ENCODE data around the gene PREX1.

Gene PREX1

GRCh38 chr20:48809673-48810072 lies 18.1 kb downstream of the PREX1 start:
- DNase-seq (ENCODE audit: low spot score) = no peak

GRCh38 chr20:48808382-48809034 lies 19.3 kb downstream of the PREX1 start:
- DNase-seq (ENCODE audit: low spot score) = no peak

GRCh38 chr20:48807586-48808381 lies 20.0 kb downstream of the PREX1 start:
- DNase-seq (ENCODE audit: low spot score) = no peak

- DNase-seq (ENCODE audit: low spot score) = no peak
These were observed 20.7 kb downstream of the PREX1 start for GRCh38 chr20:48807051-48807450.

GRCh38 chr20:48805716-48806115 lies 22.1 kb downstream of the PREX1 start:
- no peak for DNase-seq (ENCODE audit: low spot score)

GRCh38 chr20:48805286-48805685 lies 22.5 kb downstream of the PREX1 start:
- no peak for DNase-seq (ENCODE audit: low spot score)

GRCh38 chr20:48804300-48804980 lies 23.4 kb downstream of the PREX1 start:
- no peak for DNase-seq (ENCODE audit: low spot score)

DNA sequence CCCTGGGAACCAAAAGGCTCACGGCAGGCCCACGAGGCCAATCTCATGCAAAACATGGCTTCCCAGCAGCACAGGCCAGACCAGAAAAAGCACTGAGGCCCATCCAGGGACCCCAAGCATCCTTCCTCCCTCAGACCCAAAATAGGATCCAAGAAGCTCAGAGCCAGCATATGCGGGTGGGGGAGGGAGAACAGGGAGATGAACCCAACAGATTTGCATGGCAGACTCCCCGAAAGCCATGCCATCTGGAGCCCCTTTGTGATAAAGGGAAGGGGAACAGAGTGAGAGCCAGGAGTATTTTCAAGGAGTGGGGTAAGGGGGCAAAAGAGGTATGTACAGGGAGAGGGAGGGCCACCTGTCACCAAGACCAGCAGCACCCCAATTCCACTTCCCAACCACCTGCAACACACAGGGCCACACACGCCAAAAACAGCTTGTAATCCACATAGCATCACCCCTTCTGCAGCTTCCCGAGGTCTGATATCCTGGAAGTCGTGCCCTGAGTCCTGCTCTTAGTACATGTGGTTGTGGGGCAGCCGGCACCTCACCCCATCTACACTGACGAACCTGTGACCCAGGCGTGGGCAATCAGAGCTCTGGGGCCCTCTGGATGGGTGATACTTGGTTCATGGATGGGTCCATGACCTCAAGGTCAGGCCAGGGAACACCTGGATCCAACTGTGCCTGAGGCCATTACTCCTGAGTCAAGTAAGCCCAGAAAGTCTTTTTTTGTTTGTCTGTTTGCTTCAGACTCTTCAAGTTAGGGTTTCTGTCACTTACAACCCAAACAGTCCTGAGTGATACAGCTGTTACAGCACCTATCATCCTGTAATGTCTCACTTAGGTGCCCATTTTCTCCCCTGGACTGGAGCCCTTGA lies 24.4 kb downstream of the PREX1 start:
- no peak for DNase-seq (ENCODE audit: low spot score)

DNA sequence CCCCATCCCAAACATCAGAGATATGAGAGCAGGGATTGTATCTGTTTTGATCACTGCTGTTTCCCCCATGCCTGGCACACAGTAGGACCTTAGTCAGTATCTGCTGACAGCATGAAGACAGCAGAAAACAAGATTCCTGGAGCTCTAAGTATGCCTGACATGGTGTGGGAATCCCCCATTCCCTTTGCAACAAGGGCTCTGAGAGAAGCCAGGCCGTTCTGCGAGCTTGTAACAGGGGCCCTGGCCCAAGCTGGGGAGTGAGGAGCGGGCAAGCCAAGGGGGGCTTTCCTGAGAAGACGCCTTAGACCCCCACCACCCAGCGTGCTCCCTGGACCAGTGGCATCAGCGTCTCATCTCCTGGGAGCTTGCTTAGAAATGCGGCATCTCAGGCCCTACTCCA lies 25.2 kb downstream of the PREX1 start:
- DNase-seq (ENCODE audit: low spot score) = no peak

DNA sequence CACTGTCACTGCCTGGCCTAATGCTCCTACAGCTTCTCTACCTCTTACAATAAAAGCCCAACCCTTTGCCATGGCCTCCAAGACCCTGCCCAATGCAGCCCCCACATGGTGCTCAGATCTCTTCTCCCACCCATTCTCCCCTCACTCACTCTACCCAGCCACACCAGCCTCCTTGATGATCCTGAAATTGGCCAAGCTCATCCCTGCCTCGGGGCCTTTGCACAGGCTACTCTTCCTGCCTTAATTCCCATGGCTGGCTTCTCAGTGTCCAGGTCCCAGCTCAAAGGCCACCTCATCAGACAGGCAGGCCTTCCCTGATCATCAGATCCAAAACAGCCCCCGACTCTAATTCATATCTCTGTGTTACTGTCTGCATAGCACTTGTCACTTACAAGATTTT lies 25.6 kb downstream of the PREX1 start:
- no peak for DNase-seq (ENCODE audit: low spot score)

DNA sequence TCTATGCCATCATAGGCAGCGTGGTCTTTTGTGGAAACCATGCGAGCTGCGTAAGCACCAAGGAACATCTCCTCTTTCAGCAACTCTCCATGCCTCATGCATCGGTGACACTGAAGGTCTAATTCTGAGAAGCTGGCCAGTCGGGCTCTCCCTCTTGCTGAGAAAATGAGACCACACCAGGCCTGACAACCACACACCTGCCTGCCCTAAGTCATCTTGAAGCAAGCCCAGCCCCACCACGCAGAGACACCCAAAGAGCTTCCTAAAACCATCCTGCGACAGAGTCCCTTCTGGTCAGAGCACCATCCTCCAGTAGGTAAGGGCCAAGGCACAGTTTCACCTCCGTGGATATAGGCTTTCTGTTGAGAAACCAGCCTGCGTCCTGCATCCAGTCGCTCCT lies 26.6 kb downstream of the PREX1 start:
- no peak for DNase-seq (ENCODE audit: low spot score)

- DNase-seq (ENCODE audit: low spot score) = no peak
These were observed 27.6 kb downstream of the PREX1 start for GRCh38 chr20:48800177-48800576.

- DNase-seq (ENCODE audit: low spot score) = no peak
These were observed 28.3 kb downstream of the PREX1 start for GRCh38 chr20:48799328-48800105.

DNA sequence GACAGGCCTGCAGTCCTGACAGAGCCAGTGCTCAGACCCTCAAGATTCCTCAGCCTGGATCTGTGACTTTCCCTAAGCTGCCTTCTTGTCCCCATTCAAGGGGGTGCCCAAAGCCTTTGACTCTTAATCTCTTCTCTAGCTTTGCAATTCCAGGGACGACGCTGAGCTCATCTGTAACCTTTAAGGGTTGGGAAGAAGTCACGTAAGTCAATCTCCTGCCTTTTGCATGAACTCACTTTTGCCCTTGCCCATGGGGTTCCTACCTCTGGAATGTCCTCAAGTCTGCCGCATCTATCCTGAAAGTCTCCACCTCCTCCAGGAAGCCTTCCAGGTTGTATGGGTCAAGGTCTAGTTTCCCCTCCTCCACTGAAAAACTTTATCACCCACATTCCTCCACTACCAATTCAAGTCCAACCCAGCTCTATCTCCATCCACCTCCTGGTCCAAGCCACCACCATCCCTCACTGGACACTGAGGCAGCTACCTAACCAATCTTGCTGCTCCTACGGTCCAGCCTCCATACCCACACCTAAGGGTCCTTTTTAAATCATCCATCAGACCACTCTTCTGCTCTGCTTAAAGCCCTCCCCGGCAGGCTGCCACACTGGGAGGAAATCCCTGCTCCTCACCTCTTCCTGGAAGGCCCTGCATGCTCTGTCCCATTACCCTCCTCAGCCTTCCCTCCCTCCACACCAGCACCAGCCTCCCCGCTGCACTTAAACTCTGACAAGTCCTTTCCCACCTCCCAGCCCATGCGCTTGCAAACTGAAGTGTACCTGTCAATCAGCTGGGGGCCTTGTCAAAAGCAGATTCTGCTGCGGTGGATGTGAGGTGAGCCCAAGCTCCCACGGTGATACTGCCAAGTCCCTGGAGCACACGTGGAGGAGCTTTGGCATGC lies 29.7 kb downstream of the PREX1 start:
- no peak for DNase-seq (ENCODE audit: low spot score)

DNA sequence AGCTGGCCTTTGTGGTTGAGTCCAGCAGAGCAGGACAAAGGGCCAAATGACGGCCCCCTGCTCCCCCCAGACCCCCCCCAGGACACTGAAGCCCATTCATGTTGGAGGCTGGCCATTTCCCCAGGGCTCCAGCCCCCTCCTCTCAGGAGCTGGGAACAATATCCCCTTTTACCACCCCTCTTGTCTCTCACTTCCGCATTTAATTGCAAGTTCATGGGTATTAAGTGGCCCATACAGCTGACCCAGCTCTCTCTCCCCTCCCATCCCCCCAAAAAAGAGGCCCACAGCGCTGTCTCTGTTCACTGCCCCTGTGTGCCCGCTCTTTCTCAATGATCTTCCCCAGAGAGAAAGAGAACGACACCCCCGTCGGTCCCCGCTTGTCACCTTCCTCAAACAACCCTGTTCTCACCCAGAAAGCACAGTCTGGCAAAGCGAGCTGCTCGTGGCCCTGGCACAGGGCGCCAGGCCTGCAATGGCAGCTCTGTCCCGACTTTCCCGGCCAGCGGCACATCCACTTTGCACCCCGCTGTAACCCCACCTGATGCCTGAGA lies 30.4 kb downstream of the PREX1 start:
- no peak for DNase-seq (ENCODE audit: low spot score)

DNA sequence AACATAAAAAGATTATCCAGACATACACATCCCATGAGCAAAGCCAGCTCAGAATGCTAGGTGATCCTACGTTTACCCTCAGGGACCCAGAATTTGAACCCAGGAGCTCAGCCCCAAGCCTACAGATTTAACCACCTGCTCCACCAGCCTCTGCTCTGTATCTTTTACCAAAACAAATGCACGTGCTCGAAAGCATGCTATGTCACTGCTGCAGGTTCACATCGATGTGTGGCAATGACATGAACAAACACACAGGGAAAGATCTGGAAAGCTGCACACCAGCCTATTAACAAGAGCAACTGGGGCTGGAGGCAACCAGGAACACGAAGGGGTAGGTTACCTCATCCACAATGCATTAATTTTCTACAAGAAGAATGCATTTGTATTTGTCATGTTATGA lies 32.1 kb downstream of the PREX1 start:
- no peak for DNase-seq (ENCODE audit: low spot score)

DNA sequence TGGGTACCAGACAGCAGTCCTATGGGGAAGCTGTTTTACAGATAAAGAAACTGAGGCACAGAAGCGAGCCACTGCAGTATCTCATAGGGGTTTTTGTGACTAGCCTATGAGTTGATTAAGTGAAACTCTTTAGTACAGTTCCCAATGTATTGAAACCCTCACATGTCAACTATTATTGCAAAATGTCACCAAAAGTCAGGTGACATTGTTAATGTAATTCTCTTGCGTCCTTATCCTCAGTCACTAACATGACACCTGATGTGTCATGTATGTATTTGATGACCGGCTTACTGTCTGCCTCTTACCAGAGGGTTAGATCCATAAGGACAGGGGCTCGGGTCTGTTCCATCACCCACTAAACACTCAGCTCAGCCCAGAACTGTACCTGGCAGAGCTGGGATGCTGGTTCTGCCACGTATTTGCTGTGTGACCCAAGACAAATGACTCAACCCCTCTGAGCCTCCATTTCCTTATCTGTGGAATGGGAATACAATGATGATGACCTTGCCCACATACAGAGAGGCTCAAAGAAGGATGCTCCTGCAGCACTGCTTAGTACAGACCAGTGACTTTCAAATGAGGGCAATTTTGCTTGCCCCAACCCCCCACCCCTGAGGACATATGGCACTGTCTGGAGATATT lies 32.9 kb downstream of the PREX1 start:
- no peak for DNase-seq (ENCODE audit: low spot score)

DNA sequence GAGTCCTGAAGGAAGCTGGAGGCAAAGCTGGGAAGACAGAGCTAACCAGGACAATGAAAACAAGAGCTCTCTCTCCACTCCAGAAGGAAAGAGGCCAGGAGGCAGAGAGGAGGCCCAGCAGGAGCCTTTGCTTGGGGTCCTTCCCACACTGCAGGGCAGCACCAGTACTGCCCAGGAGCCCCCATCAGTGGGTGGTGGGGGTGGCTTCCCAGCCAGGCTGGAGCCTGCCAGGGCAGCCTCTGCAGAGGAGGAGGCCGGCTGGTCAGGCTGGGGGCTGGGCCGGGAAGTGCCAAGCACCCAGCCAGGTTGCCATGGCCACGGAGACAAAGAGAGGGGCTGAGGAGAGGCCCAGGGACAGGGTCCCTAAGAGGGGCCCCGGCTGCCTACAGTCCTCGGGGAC lies 33.4 kb downstream of the PREX1 start:
- no peak for DNase-seq (ENCODE audit: low spot score)

- DNase-seq (ENCODE audit: low spot score) = no peak
These were observed 34.0 kb downstream of the PREX1 start for GRCh38 chr20:48793776-48794175.

DNA sequence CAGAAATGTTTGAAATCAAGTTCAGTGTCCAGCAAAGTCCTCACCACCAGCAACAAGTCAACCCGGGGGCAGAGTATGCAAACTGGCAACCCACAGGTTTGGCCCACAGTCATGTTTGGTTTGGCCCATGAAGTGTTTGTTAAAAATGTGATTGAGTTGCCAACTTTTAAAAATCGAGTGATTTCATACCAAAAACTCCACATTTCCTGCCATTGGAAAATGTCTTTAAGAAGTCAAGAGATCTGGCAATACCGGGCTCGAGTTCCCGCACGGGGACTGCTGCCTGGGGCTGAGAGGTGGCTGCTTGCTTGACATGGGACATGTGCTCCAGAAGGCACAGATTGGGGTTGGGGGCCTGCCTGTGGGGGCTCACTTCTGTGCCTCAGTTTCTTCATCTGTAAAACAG lies 36.1 kb downstream of the PREX1 start:
- no peak for DNase-seq (ENCODE audit: low spot score)
